ENCODE results near the gene GTF3C2.

- TF ChIP-seq SIN3A (IDR thresholded peaks at IDR 0.05; ENCODE audit: borderline replicate concordance, insufficient read depth, low read depth, low read length) (no peak), CTCF (IDR thresholded peaks at IDR 0.05) (no peak)
Observed at GRCh38 chr2:27379383-27379835, 22.8 kb upstream of the GTF3C2 start.

All from Panc1 (cell line).